Stimulated activated CD4-positive, alpha-beta T cell treated with anti-CD3 and anti-CD28 coated beads, TNF-alpha, amount 100 ng/mL, for 24 hours (primary cell): ENCODE data around the gene FKBP2.
"Not testable (repeated sequence)": the region's sequence is repeated elsewhere in the genome, so short reads cannot be mapped to it uniquely, and the experiment has no call there.

Source experiments
- DNase-seq, 3 experiments: peaks; one replicate each; pipeline ENCODE4 v3.0.0-alpha.2; 2020; ENCODE audit warnings: low read depth in 3 of 3

Gene FKBP2

DNA sequence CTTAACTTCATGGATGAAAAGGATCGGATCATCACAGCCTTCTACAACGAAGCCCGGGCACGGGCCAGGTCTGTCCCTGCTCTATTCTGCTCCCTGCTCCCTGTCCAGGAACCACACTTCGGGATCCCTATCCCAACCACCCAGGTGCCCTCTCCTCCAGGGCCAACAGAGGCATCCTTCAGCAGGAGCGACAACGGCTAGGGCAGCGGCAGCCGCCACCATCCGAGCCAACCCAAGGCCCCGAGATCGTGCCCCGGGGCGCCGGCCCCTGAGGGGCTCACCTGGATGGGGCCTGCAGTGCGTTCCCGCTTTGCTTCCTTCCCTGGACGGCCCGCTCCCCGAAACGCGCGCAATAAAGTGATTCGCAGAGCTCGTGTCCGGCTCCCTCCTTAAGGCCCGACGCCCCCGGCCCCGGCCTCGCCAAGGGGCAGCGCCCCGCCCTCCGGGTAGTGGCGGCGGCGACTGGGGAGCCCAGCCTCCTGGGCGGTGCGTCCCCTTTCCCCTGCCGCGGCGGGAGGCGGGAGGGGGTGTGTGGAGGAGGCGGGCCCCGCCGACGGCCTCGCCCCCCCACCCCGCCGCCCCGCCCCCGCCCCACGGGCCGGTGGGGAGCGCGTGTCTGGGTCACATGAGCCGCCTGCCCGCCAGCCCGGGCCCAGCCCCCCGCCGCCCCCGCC lies 6.8 kb upstream of the FKBP2 start, which contains the start of gene VEGFB:
TSS of gene VEGFB (plus strand) at position 672 of the 674 bp plus-strand sequence. CDS start 250 bp downstream, outside the sequence.
- peak in 2 of 3 experiments; percentile 29 to 72 for DNase-seq

DNA sequence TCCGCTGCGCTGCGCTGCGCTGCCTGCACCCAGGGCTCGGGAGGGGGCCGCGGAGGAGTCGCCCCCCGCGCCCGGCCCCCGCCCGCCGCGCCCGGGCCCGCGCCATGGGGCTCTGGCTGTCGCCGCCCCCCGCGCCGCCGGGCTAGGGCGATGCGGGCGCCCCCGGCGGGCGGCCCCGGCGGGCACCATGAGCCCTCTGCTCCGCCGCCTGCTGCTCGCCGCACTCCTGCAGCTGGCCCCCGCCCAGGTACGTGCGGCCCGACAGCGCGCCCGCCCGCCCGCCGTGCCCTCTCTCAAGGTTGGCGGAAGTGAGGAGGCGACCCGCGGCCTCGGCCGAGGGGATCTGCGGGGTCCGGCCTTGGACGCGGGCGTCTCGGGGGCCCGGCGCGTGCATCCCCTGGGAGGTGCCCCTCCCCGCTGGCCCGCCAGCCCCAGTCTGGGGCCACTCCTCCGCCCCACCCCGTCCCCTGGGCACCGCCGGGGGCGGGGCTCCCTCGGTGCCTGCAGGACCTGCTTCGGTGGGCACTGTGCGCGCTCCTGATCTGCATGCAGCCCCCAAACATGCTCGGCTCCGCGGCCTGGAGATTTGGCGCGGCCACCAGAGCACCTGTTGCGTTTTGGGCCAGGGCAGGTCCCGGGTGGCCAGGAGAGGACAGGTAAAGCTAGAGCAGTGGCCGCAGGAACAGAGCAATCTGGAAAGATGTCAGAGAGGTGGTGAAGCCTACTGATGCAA lies 6.1 kb upstream of the FKBP2 start:
- DNase-seq = peak in 1 of 3 experiments; percentile 52

DNA sequence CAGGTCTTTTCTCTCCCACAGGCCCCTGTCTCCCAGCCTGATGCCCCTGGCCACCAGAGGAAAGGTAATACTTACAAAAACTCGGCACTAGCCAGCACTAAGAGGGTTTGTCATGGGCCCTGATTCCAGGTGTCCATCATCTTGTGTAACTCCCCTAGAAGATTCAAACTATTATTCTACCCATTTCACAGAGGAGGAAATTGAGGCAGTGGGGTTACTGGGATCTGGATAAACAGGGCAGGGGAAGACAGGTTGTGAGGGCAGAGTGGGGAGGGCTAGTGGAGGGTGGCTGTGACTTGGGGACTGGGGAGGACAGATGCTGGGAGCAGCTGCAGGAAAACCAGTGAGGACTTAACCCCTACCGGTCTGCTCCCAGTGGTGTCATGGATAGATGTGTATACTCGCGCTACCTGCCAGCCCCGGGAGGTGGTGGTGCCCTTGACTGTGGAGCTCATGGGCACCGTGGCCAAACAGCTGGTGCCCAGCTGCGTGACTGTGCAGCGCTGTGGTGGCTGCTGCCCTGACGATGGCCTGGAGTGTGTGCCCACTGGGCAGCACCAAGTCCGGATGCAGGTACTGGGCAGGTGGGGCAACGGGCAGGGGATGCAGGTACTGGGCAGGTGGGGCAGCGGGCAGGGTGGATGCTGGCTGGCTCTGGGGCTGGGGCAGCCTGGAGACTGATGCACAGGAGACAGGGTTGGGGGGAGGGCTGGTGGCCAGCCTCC lies 5.3 kb upstream of the FKBP2 start:
- no peak for DNase-seq

- DNase-seq = no peak
These were observed 3.4 kb upstream of the FKBP2 start for GRCh38 chr11:64237484-64237951.

DNA sequence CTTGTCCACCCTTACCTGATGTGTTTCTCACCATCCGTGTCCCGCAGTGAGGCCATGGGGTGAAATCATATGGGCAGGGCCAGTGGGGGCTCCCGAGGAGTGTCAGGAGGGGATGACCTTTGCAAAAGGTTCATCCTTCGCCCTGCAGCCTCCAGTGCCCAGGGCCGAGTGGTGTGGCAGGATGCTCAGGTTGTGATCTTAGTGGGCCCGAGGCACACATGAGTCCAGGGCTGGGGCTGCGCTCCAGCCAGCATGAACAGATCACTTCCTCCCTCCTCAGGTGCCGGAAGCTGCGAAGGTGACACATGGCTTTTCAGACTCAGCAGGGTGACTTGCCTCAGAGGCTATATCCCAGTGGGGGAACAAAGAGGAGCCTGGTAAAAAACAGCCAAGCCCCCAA lies 2.8 kb upstream of the FKBP2 start:
- no peak for DNase-seq

DNA sequence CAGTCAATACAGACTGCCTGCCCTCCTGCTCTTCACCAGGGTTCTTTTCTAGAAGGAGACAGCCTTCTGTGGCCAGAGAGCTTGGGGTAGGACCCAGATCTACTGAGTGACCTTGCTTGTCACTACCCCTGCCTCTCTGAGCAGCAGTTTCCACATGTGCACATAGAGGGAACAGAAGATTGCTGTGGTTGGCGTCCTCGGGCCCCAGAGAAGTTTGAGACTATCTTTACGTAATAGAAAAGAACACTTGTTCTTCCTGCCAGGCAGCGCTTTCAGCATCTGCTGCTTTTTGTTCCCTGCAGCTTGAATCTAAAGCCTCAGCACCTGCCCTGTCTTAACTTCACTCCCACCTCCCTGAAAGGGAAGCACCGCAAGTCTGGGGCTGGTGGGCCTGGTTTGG lies 1.9 kb upstream of the FKBP2 start:
- DNase-seq = no peak

- DNase-seq = no peak
These were observed 1.0 kb upstream of the FKBP2 start for GRCh38 chr11:64239662-64240434.

GRCh38 chr11:64241241-64241490 lies 271 bp downstream of the FKBP2 start:
- peak; percentile 99 to 100 (median 99) for DNase-seq

DNA sequence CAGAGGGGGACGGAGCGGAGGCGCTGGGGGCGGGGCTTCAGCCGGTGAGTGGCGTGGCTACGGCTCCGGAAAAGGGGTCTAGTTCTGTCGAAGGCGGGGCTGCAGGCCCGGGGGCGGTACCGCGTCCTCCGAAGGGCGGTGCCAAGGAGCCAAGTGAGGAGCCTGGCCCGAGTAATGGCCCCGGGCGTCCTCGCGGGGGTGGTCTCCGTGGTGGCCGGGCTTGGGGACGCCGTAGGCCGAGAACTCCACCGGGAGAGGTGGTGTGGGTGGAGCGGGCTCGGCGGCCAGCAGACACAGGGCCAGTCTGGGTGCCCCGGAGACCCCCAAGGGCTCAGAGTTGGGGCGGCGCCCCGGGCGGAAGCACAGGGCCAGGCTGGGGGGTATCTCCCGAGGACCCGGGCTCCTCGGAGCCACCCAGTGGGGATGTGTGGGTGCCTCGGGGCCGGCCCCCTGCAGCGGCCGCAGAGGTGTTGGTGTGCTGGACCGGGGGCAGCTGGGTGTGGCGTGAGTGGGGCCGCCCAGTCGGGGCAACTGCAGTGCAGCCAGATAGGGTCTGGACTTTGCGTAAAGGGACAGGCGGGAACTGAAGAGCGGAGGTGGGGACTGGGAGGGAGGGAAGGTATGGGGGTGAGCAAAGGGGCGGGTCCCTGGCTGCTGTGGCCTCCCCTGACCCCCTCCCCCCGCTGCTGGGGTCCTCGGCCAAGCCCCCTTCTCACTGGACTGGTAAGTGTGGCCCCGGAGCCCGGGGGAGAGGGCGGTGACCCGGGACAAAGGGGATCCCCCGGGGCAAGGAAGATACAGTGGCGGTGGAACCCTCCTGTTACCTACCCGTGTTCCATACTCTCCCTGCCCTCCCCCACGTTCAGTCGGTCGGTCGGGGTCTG lies 838 bp downstream of the FKBP2 start:
- DNase-seq = no peak

DNA sequence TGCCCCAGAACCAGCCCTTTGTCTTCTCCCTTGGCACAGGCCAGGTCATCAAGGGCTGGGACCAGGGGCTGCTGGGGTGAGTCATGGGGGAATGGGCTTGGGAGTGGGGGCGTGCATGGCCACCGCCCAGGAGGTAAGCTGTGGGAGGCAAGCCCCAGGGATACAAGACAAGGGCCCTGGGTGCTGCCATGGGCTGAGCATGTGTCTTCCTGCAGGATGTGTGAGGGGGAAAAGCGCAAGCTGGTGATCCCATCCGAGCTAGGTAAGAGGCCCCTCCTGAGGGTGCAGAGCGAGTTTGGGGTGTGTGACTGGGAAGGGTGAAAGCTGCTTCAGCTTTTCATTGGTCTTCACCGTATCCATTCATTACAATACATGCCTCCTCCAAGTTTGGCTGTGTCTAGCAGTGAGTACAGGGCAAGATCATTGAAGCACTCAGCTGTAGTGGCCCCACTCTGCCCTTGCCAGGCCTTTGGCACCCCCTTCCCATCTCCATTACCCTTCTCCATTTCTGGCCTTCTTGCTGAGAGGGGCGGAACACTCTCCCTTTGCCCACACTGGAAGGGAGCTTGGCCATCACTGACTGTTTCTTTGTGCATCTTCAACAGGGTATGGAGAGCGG lies 2.5 kb downstream of the FKBP2 start:
- DNase-seq = no peak

DNA sequence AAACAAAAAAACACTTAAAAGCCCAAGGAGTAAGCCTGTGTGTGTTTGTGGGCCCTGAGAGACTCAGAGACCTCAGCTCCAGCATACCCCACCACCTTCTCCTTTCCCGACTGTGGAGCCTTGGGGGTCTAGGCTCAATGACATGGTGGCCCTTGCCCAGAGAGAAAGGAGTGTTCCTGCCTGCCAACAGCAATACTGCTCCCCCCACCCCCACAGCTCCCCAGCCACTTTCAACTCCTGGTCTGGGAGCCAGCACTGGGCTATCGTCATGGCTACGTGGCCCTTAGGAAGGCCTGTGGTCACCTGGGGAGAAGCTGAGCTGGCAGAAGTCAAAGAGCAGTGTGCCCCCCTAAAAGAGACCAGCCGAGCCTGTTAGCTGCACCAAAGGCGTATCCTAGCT lies 3.2 kb downstream of the FKBP2 start:
- no peak for DNase-seq

GRCh38 chr11:64244966-64245365 lies 4.1 kb downstream of the FKBP2 start:
- no peak for DNase-seq

DNA sequence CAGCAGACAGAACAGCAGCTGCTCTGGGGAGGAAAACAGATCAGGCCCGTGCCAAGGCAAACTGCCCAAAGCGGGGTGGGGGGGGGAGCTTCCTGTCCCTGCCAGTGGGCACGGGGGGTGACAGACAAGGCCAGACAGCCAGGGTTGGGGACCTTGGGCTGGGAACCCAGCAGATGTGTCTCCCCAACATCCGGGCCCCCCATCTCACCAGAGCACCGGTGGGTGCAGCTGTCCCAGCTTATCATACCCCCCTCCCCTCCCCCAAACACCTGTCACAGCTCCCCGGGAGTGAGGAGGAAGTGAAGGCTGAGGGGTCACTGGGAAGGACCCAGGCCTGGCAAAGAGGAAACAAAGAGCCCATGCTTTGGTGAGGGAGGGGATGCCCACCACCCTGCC lies 4.5 kb downstream of the FKBP2 start:
- DNase-seq = no peak

DNA sequence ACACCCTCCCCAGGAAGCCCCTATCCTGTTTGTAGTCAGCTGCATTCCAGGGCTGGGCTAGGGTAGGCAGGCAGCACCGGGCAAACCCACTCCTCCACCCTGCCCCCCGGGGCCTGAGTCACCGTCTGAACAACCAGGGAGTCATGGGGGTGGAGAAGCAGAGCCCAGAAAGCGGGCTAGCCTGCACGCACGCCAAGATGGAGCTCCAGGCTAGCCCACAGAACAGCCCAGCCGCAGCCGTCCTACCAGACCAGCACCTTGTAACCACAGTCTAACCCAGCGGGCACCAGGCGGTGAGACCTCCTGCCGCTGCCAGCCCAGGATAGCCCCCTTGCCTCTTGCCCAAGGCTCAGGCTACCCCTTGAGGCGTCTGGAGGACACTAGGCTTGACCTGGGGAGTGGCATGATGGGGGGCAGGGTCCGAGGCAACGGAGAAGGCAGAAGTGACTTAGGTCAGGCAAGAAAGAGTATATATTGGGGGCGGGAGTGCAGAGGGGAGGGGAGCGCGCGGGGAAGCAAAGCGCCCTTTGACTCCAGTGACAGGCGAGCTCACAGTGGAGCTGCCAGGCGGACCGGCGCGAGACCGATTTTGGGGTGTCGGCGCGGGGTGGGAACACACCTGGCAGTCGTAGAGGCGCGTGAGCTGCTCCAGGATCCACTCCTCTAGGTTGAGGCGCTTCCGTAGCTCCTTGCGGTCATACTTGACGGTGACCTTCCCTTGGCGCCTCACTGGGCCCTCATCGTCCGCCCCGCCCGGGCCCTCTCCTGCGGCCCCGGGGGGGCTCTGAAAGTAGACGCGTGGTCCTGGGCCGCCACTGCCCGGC lies 5.1 kb downstream of the FKBP2 start:
- DNase-seq = peak; percentile 44 to 82 (median 73)

GRCh38 chr11:64246621-64246870 lies 5.7 kb downstream of the FKBP2 start:
- DNase-seq = not testable (repeated sequence)

DNA sequence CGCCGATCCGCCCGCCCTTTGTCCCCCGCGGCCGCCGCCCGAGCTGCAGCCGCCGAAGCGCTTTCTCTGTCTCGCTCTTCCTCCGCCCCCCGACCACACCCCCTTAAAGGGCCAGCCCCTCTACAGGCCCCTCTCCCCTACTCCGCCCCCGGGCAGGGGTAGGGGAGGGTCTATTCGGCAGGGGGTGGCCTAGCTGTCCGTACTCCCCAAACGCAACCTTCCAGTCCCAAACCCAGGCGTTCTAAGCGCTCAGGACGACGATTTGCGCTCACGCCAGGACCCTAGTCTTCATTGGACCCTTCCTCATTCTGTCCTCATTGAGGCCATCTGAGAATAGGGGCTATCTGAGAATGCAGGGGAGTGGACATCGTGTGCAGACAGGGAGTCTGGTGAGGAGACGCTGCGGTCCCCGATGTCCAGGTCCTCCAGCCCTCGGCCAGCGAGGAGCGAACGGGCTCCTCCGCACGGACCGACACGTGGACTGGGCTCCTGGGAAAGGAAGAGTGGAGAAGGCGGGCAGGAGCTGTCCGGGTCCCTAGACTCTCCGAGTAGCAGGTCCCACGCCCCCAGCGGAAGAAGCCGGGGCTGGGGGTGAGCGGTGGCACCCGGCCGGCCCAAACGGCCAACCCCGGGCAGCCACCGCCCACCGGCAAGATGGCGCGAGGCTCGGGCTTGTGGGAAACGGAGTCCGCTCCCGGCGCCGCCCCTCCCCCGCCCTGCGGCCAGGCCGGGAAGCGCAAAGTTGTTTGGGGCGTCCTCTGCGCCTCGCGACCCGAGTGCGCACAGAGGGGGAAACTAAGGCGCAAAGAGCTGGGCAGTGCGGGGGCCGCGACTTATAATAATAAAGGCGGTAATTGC lies 6.2 kb downstream of the FKBP2 start, which contains the start of gene PPP1R14B:
TSS of gene PPP1R14B (minus strand) at position 73 of the 858 bp plus-strand sequence. CDS start 270 bp downstream, outside the sequence.
- peak; percentile 68 to 86 (median 71) for DNase-seq

- no peak for DNase-seq
These were observed 7.0 kb downstream of the FKBP2 start for GRCh38 chr11:64247729-64248531.

GRCh38 chr11:64248578-64248977 lies 7.7 kb downstream of the FKBP2 start:
- no peak for DNase-seq
